H9 (cell line): ENCODE results near the gene NUDT16. TPM values are rescaled to one million over a fixed set of nuclear protein-coding genes. Genes with fewer than 3 reads are reported as not detected.

Source experiments
- DNase-seq: peaks from one replicate; pipeline ENCODE4 v3.0.0-alpha.2; 2017
- H2AFZ ChIP-seq: one replicate; pipeline ENCODE4 v1.6.1; 2013; ENCODE audit warnings: mild to moderate bottlenecking, low read length, control low read depth, moderate library complexity
- H2AK5ac ChIP-seq: 2 replicates; pipeline ENCODE4 v1.6.1; 2013; ENCODE audit warnings: low read length, control low read depth, mixed read lengths; ENCODE audit not compliant: insufficient read length
- H2BK120ac ChIP-seq: one replicate; pipeline ENCODE4 v1.6.1; 2013; ENCODE audit warnings: low read depth, mild to moderate bottlenecking, low read length, control low read depth, inconsistent platforms; ENCODE audit not compliant: poor library complexity, severe bottlenecking
- H2BK12ac ChIP-seq: 2 replicates; pipeline ENCODE4 v1.6.1; 2013; ENCODE audit warnings: low read length, control low read depth, mixed read lengths, low read depth; ENCODE audit not compliant: insufficient read length
- H2BK15ac ChIP-seq: 2 replicates; pipeline ENCODE4 v1.6.1; 2013; ENCODE audit warnings: low read depth, low read length, control low read depth
- H2BK20ac ChIP-seq: one replicate; pipeline ENCODE4 v1.6.1; 2013; ENCODE audit warnings: low read depth, mild to moderate bottlenecking, low read length, control low read depth, inconsistent platforms; ENCODE audit not compliant: poor library complexity, severe bottlenecking
- H2BK5ac ChIP-seq: 2 replicates; pipeline ENCODE4 v1.6.1; 2013; ENCODE audit warnings: low read length, control low read depth, mixed read lengths; ENCODE audit not compliant: insufficient read length
- H3K14ac ChIP-seq: 2 replicates; pipeline ENCODE4 v1.6.1; 2013; ENCODE audit warnings: low read length, control low read depth; ENCODE audit not compliant: insufficient read depth
- H3K18ac ChIP-seq: 2 replicates; pipeline ENCODE4 v1.6.1; 2013; ENCODE audit warnings: low read depth, mild to moderate bottlenecking, mixed read lengths, low read length, control low read depth; ENCODE audit not compliant: insufficient read length
- H3K23ac ChIP-seq: 2 replicates; pipeline ENCODE4 v1.6.1; 2013; ENCODE audit warnings: low read length, control low read depth, mixed read lengths, low read depth; ENCODE audit not compliant: insufficient read length
- H3K23me2 ChIP-seq: 2 replicates; pipeline ENCODE4 v1.6.1; 2013; ENCODE audit warnings: low read depth, mild to moderate bottlenecking, mixed read lengths, low read length, control low read depth; ENCODE audit not compliant: insufficient read length, poor library complexity, severe bottlenecking
- H3K27ac ChIP-seq: 2 replicates; pipeline ENCODE4 v1.5.1; 2013; ENCODE audit warnings: low read length, control low read depth, mixed read lengths, low read depth; ENCODE audit not compliant: insufficient read length
- H3K27me3 ChIP-seq: 2 replicates; pipeline ENCODE4 v1.6.1; 2013; ENCODE audit warnings: low read length, control low read depth, inconsistent platforms; ENCODE audit not compliant: insufficient read depth
- H3K4ac ChIP-seq: 2 replicates; pipeline ENCODE4 v1.6.1; 2013; ENCODE audit warnings: low read depth, mild to moderate bottlenecking, control low read depth, inconsistent platforms, low read length, moderate library complexity
- H3K4me1 ChIP-seq: 2 replicates; pipeline ENCODE4 v1.6.1; 2013; ENCODE audit warnings: low read length, control low read depth, inconsistent platforms; ENCODE audit not compliant: insufficient read depth
- H3K4me2 ChIP-seq: 2 replicates; pipeline ENCODE4 v1.6.1; 2013; ENCODE audit warnings: low read length, control low read depth, mixed read lengths; ENCODE audit not compliant: insufficient read length, insufficient read depth
- H3K56ac ChIP-seq: 2 replicates; pipeline ENCODE4 v1.6.1; 2013; ENCODE audit warnings: low read depth, mild to moderate bottlenecking, mixed read lengths, low read length, control low read depth; ENCODE audit not compliant: insufficient read length
- H3K79me1 ChIP-seq: 2 replicates; pipeline ENCODE4 v1.6.1; 2013; ENCODE audit warnings: low read depth, mild to moderate bottlenecking, moderate library complexity, low read length, control low read depth, inconsistent platforms; ENCODE audit not compliant: insufficient read depth, poor library complexity, severe bottlenecking
- H3K79me2 ChIP-seq: 2 replicates; pipeline ENCODE4 v1.6.1; 2013; ENCODE audit warnings: low read length, control low read depth, inconsistent platforms; ENCODE audit not compliant: insufficient read depth
- H3K9ac ChIP-seq: 2 replicates; pipeline ENCODE4 v1.6.1; 2013; ENCODE audit warnings: low read length, control low read depth, mixed read lengths; ENCODE audit not compliant: insufficient read length; ENCODE audit errors: extremely low read depth
- H3K9me3 ChIP-seq: one replicate; pipeline ENCODE4 v1.6.1; 2013; ENCODE audit warnings: low read depth, low read length, inconsistent platforms; ENCODE audit not compliant: control insufficient read depth
- H3T11ph ChIP-seq: one replicate; pipeline ENCODE4 v1.6.1; 2013; ENCODE audit warnings: mild to moderate bottlenecking, low read length, control low read depth, inconsistent platforms
- H4K20me1 ChIP-seq: one replicate; pipeline ENCODE4 v1.6.1; 2013; ENCODE audit not compliant: control insufficient read depth, insufficient read length, insufficient read depth
- H4K5ac ChIP-seq: 2 replicates; pipeline ENCODE4 v1.6.1; 2013; ENCODE audit warnings: low read depth, mild to moderate bottlenecking, mixed read lengths, low read length, control low read depth; ENCODE audit not compliant: insufficient read length
- H4K8ac ChIP-seq: replicated peaks from 2 replicates; pipeline ENCODE4 v1.6.1; 2013; ENCODE audit warnings: low read length, control low read depth, mixed read lengths, low read depth; ENCODE audit not compliant: insufficient read length
- H4K91ac ChIP-seq: 2 replicates; pipeline ENCODE4 v1.6.1; 2013; ENCODE audit warnings: low read depth, mild to moderate bottlenecking, moderate library complexity, mixed read lengths, low read length, control low read depth; ENCODE audit not compliant: insufficient read length
- H3K27ac Mint-ChIP-seq, 3 experiments: 2 replicates in 2 of 3; 3 replicates in 1 of 3; pipeline ENCODE4 v1.8.0; 2020 to 2021; ENCODE audit warnings: mixed read lengths in 3 of 3, mild to moderate bottlenecking in 1 of 3, moderate library complexity in 1 of 3
- H3K27me3 Mint-ChIP-seq: 2 replicates; pipeline ENCODE4 v1.8.0; 2021; ENCODE audit warnings: low read depth, mild to moderate bottlenecking, moderate library complexity, mixed read lengths
- H3K36me3 Mint-ChIP-seq, 3 experiments: 2 replicates in 2 of 3; 3 replicates in 1 of 3; pipeline ENCODE4 v1.8.0; 2020 to 2021; ENCODE audit warnings: low read depth in 3 of 3, mixed read lengths in 3 of 3; ENCODE audit not compliant: insufficient read depth in 1 of 3
- H3K4me1 Mint-ChIP-seq, 2 experiments: 2 replicates each; pipeline ENCODE4 v1.8.0; 2020; ENCODE audit warnings: mixed read lengths in 2 of 2
- H3K4me3 Mint-ChIP-seq, 2 experiments: 2 replicates in 1 of 2; 3 replicates in 1 of 2; pipeline ENCODE4 v1.8.0; 2020 to 2021; ENCODE audit warnings: mild to moderate bottlenecking in 2 of 2, mixed read lengths in 2 of 2, moderate library complexity in 1 of 2
- H3K9me3 Mint-ChIP-seq, 2 experiments: 2 replicates in 1 of 2; 3 replicates in 1 of 2; pipeline ENCODE4 v1.8.0; 2020; ENCODE audit warnings: mild to moderate bottlenecking in 2 of 2, mixed read lengths in 2 of 2, moderate library complexity in 1 of 2
- CTCF ChIP-seq: fragments of 200-600 bp; sonication (generic); conservative IDR thresholded peaks from 3 replicates; pipeline ENCODE4 v1.8.0; 2021; ENCODE audit warnings: antibody characterized with exemption, mild to moderate bottlenecking
- WGBS: extraction: QIAGEN DNeasy Blood & Tissue Kit; methylation state at CpG from one replicate; pipeline ENCODE4 v1.1.7; 2013; ENCODE audit warnings: missing lambda C conversion rate, low lambda C conversion rate, mixed read lengths; ENCODE audit not compliant: insufficient read length; ENCODE audit errors: extremely low coverage; 5-methylcytosine and 5-hydroxymethylcytosine counted together
- total RNA-seq: library from RNA; stranded (reverse); gene quantifications from 2 replicates; pipeline ENCODE4 v1.2.1, GENCODE V29; 2021

NUDT16 gene
- total RNA-seq, 1 experiment from 2014 or later: 18.2 TPM

DNA sequence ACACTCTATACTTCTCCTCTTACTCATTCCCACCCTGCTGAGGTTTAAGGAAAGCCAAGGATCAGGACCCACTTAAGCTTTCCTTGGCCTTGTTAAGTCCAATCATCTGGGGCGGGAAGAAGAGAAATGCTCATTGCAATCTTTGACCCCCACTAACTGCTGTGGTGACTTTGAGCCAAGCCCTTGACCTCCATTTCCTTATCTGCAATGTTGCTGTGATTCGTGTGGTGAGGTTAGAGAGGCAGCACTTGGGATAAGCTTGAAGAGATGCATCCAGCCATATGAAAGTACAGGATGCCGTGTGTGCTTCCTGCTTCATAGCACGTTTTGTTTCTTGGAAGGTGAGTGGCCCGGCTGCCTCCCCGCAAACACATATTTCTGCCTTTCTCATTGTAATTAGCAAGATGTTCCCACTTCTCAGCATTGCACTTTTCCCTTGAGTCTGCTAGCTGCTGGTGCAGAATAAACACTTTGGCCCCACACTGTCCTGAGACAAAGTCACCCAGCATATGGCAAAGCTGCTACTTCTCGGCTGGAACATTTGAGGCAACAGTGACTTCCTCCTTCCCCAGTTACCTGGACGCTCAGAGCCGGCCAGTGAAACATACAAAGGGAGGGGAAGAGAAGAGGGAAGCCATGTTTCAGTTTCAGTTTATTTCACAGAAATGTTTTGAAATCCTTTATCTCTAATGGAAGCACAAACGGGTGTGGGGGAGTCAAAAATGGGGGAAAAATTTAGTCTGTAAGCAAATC is 10.5 kb upstream of the NUDT16 start:
- TF ChIP-seq CTCF: no peak
- peaks cover 0 to 22% (median 5%) of the 10 kb centered on the region in 3 experiments; a peak in 5 of 7 replicates for H3K36me3 Mint-ChIP-seq
- Histone ChIP-seq H2BK20ac (no peak overlapping the region), H2BK5ac (no peak overlapping the region), H3K9me3 (peaks cover 7% of the 10 kb centered on the region), H4K8ac (no peak overlapping the region), H4K20me1 (no peaks in the 10 kb centered on the region), H3K4me1 (no peaks in the 10 kb centered on the region), H3K14ac (no peak overlapping the region), H2AFZ (no peak overlapping the region), H2BK15ac (no peak overlapping the region), H4K5ac (no peak overlapping the region), H3K79me1 (peaks cover 4% of the 10 kb centered on the region), H2BK12ac (no peak overlapping the region), H3K9ac (no peak overlapping the region), H3T11ph (no peak overlapping the region), H3K23me2 (no peaks in the 10 kb centered on the region), H3K27ac (no peak overlapping the region), H4K91ac (no peak overlapping the region), H3K4ac (no peak overlapping the region), H2BK120ac (no peak overlapping the region), H3K27me3 (0 out of 2 replicates have a peak, but pooled peaks cover 3% of the 10 kb centered on the region), H3K79me2 (peaks cover 2% of the 10 kb centered on the region; the same call in 1 of the 2 replicates), H3K18ac (no peak overlapping the region), H3K56ac (no peak overlapping the region), H3K23ac (no peak overlapping the region), H3K4me2 (no peak overlapping the region), H2AK5ac (no peak overlapping the region)
- H3K4me1 Mint-ChIP-seq: peaks cover 0 to under 1% of the 10 kb centered on the region in 2 experiments; a peak in 1 of 4 replicates
- H3K27me3 Mint-ChIP-seq: no peaks in the 10 kb centered on the region
- H3K9me3 Mint-ChIP-seq: peaks cover 0 to 10% of the 10 kb centered on the region in 2 experiments
- DNase-seq: no peak
- no peak overlapping the region for H3K4me3 Mint-ChIP-seq
- 0 out of 7 replicates have a peak overlapping the region, but pooled peaks of 1 of the 3 experiments have one; percentile 59 for H3K27ac Mint-ChIP-seq
- WGBS: no CpG with 5 or more reads among the region's 10 CpGs
